Brain microvascular endothelial cell (primary cell): ENCODE data around the gene C16orf92.

Source experiments
- DNase-seq: peaks from one replicate; pipeline ENCODE4 v3.0.0-alpha.2; 2020
- H3K27ac ChIP-seq: fragments of 250-450 bp; sonication (Bioruptor Pico); 2 replicates; pipeline ENCODE4 v1.5.1; 2020; ENCODE audit warnings: mild to moderate bottlenecking, moderate library complexity
- H3K27me3 ChIP-seq: fragments of 250-450 bp; sonication (Bioruptor Pico); replicated peaks from 2 replicates; pipeline ENCODE4 v1.5.1; 2020; ENCODE audit warnings: mild to moderate bottlenecking
- H3K36me3 ChIP-seq: fragments of 250-450 bp; sonication (Bioruptor Pico); replicated peaks from 2 replicates; pipeline ENCODE4 v1.5.1; 2020; ENCODE audit warnings: mild to moderate bottlenecking
- H3K4me3 ChIP-seq: 2 replicates; pipeline ENCODE4 v1.5.1; 2011; ENCODE audit warnings: low read depth, mild to moderate bottlenecking, control low read depth, low read length, moderate library complexity
- CTCF ChIP-seq: IDR thresholded peaks from 2 replicates; pipeline ENCODE4 v1.5.1; 2011; ENCODE audit warnings: low read depth, mild to moderate bottlenecking, moderate library complexity, low read length, control low read depth, inconsistent platforms; ENCODE audit errors: missing control alignments
- in situ Hi-C: cut with HindIII; loops from 2 replicates; pipeline ENCODE4 v1.10.0; 2017; ENCODE audit warnings: low sequenced_read_pairs, low pct_ligation_motif_present

C16orf92 gene

DNA sequence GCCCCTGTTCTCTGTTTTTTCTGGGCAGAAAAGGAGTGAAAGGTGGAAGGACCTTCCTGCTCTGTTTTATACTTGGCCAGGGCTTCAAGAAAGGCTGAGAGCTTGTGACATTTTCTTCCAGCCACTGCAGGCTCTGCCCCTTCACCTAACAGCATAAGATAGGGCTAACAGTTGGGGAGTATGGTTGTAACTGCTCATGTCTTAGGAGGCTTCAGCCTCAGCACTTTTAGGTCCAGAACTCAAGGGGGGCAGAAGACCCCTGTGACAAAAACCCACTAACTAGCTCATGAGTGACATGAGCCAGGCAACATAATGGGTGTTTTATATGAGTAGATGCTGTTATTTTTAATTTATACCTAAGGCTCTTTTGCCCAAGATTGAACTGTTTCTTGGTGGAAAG, 47.5 kb downstream of the C16orf92 start:
- H3K36me3 ChIP-seq, result peaks cover 70% of the 10 kb centered on the region
- no peak overlapping the region for H3K27ac ChIP-seq

More for the DNA sequence above, 47.5 kb downstream of the C16orf92 start:
- Histone ChIP-seq H3K4me3 (no peak overlapping the region), H3K27me3 (no peaks in the 10 kb centered on the region)
- no peak for DNase-seq
- TF ChIP-seq CTCF, result no peak
- in situ Hi-C loops, result no loop called here
